ENCODE measurements around the gene REEP1.
"Not testable (repeated sequence)": the region's sequence is repeated elsewhere in the genome, so short reads cannot be mapped to it uniquely, and the experiment has no call there.

Gene REEP1

GRCh38 chr2:86281066-86281700 is 56.2 kb downstream of the REEP1 start:
- DNase-seq = no peak

- peak; percentile 62 for DNase-seq
Measured at GRCh38 chr2:86280191-86280667, 57.2 kb downstream of the REEP1 start.

DNA sequence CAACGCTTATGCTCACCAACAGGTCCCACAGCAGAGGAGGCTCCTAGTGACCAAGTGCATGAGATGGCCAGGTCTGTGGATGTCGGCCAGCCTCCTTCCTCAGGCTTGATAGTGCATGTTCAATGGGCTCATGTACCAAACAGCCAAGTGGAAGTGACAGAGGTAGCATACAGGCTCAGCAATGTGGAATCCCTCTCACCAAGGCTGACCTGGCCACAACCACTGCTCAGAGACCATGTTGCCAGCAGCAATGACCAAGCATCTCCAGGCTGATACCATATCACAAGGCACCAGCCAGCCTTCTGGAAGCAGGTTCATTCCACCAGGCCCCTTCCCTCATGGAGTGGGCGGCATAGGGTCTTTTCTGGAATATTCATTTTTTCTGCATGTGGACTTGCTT is 61.5 kb downstream of the REEP1 start:
- no peak for DNase-seq

- DNase-seq = no peak
Measured at GRCh38 chr2:86275384-86275799, 62.0 kb downstream of the REEP1 start.

DNA sequence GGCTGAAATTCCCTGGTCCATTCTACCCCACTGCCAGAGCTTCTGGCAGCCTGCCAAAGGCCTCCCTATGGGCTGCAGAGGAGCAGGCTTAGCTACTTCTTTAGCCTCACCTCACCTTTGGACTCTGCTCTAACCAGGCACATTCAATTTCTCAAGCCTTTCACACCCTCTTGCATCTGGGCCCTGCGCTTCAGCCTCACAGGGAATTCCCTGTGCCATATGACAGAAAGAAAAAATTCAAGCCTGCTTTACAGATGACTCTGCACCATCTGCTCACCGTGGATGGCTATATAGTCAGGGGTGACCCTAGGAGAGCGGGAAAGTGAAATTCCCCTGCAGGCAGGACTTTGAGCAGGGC is 62.5 kb downstream of the REEP1 start:
- peak; percentile 34 for DNase-seq

DNA sequence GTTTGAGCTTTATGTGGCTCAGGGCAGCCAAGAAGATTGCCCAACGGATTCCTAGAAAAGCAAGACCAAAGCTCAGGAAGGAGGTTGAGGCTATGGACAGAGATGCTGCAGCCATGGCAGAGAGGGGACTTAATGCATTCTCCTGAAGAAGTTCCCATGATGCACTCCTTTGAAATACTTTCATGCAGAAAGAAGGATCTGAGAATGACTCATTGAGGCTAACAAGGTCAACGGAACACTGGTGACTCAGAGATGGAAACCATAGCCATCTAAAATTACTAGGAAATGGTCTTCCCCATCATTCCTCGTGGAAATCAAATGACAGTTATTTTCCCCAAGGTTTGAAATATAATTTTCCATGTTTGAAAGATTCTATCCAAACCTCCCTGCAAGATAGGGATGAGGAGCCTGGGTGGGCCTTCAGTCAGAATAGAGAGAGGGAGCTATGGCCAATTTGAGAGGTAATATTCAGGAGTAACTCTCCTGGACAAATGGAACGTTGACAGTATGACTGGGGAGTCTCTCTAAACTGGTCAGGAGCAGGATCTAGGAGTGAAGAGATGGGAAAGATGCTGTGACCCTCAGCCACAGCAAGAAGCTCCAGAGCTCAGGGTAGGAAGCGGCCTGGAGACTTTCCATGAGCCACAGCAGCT is 63.0 kb downstream of the REEP1 start:
- peak; percentile 69 for DNase-seq

DNA sequence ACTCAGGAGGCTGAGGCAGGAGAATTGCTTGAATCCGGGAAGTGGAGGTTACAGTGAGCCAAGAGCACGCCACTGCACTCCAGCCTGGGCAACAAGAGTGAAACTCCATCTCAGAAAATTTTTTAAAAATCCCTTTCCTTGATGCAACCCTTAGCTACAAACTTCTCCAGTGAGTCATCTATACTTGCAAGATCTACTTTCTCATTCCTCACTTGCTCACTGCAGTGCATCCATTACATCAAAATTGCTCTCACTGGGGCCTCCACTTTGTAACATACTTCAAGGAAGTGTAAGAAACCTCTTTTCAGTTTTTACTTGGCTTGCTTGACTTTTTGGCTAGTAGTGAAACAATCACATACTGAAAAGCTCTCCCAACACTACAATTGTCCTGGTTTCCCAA is 65.3 kb downstream of the REEP1 start:
- DNase-seq = no peak

GRCh38 chr2:86271248-86271647 is 66.2 kb downstream of the REEP1 start:
- no peak for DNase-seq

GRCh38 chr2:86263956-86264355 is 73.5 kb downstream of the REEP1 start:
- no peak for DNase-seq

- DNase-seq = no peak
Measured at GRCh38 chr2:86260978-86261377, 76.4 kb downstream of the REEP1 start.

GRCh38 chr2:86258106-86258505 is 79.3 kb downstream of the REEP1 start:
- no peak for DNase-seq

- no peak for DNase-seq
Measured at GRCh38 chr2:86256982-86257381, 80.4 kb downstream of the REEP1 start.

- no peak for DNase-seq
Measured at GRCh38 chr2:86256300-86256699, 81.1 kb downstream of the REEP1 start.

- DNase-seq = no peak
Measured at GRCh38 chr2:86254576-86255538, 82.6 kb downstream of the REEP1 start.

DNA sequence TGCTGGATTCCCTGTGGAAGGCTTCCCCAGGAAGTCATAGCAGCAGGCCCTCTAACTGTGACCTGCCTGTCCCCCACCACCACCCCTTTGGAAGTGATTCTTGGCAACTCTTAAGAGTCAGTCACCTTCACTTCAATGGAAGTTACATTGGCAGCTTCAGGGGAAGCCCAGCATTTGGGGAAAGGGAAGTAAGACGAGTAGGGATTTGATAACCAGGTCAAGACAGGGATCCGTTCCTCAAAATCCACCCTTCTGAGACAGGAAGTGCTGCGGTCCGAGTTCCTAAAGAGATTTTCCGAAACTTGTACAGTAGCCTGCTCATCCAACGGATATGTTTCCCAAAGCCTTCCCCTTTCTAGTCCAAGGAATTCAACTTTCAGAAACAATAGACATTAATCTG is 84.0 kb downstream of the REEP1 start:
- no peak for DNase-seq

- DNase-seq = peak; percentile 6
Measured at GRCh38 chr2:86251840-86252266, 85.6 kb downstream of the REEP1 start.

- peak; percentile 86 for DNase-seq
Measured at GRCh38 chr2:86249579-86250391, 87.6 kb downstream of the REEP1 start.

DNA sequence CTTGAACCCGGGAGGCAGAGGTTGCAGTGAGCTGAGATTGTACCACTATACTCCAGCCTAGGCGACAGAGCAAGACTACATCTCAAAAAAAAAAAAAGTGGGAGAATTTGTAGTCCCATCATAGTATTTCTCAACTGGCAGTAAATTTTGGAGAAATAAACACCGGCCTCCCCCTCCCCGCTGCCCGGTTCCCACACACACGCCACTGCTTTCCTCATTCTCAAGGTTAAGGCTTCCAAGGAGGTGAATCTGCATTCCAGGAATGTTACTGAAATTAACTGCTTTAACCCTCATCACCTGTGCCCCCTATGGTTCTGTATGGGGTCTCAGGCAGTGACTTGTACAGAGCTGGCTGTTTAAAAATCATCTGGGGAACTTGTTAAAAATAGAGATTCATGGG is 88.2 kb downstream of the REEP1 start:
- no peak for DNase-seq

GRCh38 chr2:86245222-86245621 is 92.2 kb downstream of the REEP1 start:
- not testable (repeated sequence) for DNase-seq

DNA sequence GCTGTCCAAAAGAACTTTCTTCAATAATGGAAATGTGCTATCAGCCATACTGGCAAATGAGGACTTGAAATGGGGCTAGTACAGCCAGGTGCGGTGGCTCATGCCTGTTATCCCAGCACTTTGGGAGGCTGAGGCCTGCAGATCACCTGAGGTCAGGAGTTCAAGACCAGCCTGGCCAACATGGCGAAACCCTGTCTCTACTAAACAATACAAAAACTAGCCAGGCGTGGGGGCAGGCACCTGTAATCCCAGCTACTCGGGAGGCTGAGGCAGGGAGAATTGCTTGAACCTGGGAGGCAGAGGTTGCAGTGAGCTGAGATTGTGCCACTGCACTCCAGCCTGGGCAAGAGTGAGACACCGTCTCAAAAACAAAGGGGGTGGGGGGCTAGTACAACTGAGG is 92.6 kb downstream of the REEP1 start:
- not testable (repeated sequence) for DNase-seq

- DNase-seq = no peak
Measured at GRCh38 chr2:86243950-86244733, 93.3 kb downstream of the REEP1 start.

- DNase-seq = no peak
Measured at GRCh38 chr2:86243272-86243671, 94.2 kb downstream of the REEP1 start.

Measured in fibroblast of upper back skin (primary cell).